H1 (cell line): ENCODE results near the gene COL20A1. TPM values are rescaled to one million over a fixed set of nuclear protein-coding genes. Genes with fewer than 3 reads are reported as not detected.

Experiments
- CTCF ChIA-PET: fragments of 300-600 bp; sonication (Branson Sonifier 250); formaldehyde crosslinking; loops from one replicate; lab custom pipeline; 2021; ENCODE audit not compliant: partially characterized antibody; lab: Charles Lee
- POLR2A ChIA-PET: fragments of 300-600 bp; sonication (Branson Sonifier 250); formaldehyde crosslinking; loops from one replicate; lab custom pipeline; 2021; ENCODE audit warnings: inconsistent platforms; ENCODE audit not compliant: partially characterized antibody; lab: Charles Lee
- DNase-seq, 2 experiments: peaks; one replicate each; pipeline versions ENCODE4 v3.0.0 to v3.0.0-alpha.2; 2010 to 2022; ENCODE audit warnings: low spot score in 2 of 2, low read depth in 1 of 2, mixed read lengths in 1 of 2
- FAIRE-seq: peaks from 2 replicates; lab custom pipeline; 2011; peaks lifted over from hg19 to GRCh38; lab: Jason Lieb, UNC
- H2AFZ ChIP-seq: 2 replicates; pipeline ENCODE4 v1.8.1; 2012; ENCODE audit warnings: low read length, inconsistent platforms
- H2AK5ac ChIP-seq: 2 replicates; pipeline ENCODE4 v1.6.1; 2013; ENCODE audit warnings: low read depth, low read length
- H2BK120ac ChIP-seq: replicated peaks from 2 replicates; pipeline ENCODE3; 2013; ENCODE audit warnings: low read depth, low read length, inconsistent platforms
- H2BK12ac ChIP-seq: 2 replicates; pipeline ENCODE4 v1.6.1; 2013; ENCODE audit warnings: low read depth, low read length
- H2BK15ac ChIP-seq: 2 replicates; pipeline ENCODE4 v1.6.1; 2013; ENCODE audit warnings: low read length
- H2BK20ac ChIP-seq: 2 replicates; pipeline ENCODE4 v1.6.1; 2013; ENCODE audit warnings: low read length
- H2BK5ac ChIP-seq: 2 replicates; pipeline ENCODE4 v1.6.1; 2013; ENCODE audit warnings: low read depth, low read length
- H3K14ac ChIP-seq: 2 replicates; pipeline ENCODE4 v1.6.1; 2013; ENCODE audit warnings: inconsistent platforms; ENCODE audit not compliant: insufficient read length
- H3K18ac ChIP-seq: 2 replicates; pipeline ENCODE4 v1.6.1; 2013; ENCODE audit warnings: low read length; ENCODE audit errors: extremely low read depth
- H3K23ac ChIP-seq: 2 replicates; pipeline ENCODE4 v1.6.1; 2013; ENCODE audit warnings: inconsistent platforms; ENCODE audit not compliant: insufficient read length
- H3K23me2 ChIP-seq: 2 replicates; pipeline ENCODE4 v1.6.1; 2013; ENCODE audit warnings: low read depth, low read length
- H3K27ac ChIP-seq: 2 replicates; pipeline ENCODE4 v1.6.1; 2011; ENCODE audit warnings: low read depth, low read length, inconsistent platforms
- H3K27me3 ChIP-seq, 4 experiments: replicated peaks in 1 of 4; 1 replicate in 1 of 4; 2 replicates in 3 of 4; pipeline versions ENCODE4 v1.6.1 to v1.8.1; 2011 to 2013; ENCODE audit warnings: low read length in 3 of 4, mild to moderate bottlenecking in 3 of 4, inconsistent platforms in 2 of 4, mixed read lengths in 2 of 4, moderate library complexity in 1 of 4; ENCODE audit not compliant: control insufficient read depth in 3 of 4, insufficient read depth in 3 of 4; ENCODE audit errors: extremely low read depth in 1 of 4
- H3K36me3 ChIP-seq, 4 experiments: 2 replicates each; pipeline versions ENCODE4 v1.6.1 to v1.8.1; 2011 to 2013; ENCODE audit warnings: mild to moderate bottlenecking in 4 of 4, low read length in 3 of 4, moderate library complexity in 2 of 4, control low read depth in 1 of 4, inconsistent platforms in 1 of 4; ENCODE audit not compliant: insufficient read depth in 4 of 4, control insufficient read depth in 2 of 4
- H3K4ac ChIP-seq: replicated peaks from 2 replicates; pipeline ENCODE3; 2013; ENCODE audit warnings: low read length, low read depth, mixed read lengths, inconsistent platforms; ENCODE audit not compliant: insufficient read length
- H3K4me1 ChIP-seq, 4 experiments: replicated peaks in 1 of 4; 1 replicate in 1 of 4; 2 replicates in 3 of 4; pipeline versions ENCODE4 v1.6.1 to v1.8.1; 2011 to 2013; ENCODE audit warnings: low read length in 3 of 4, inconsistent platforms in 2 of 4, mixed read lengths in 1 of 4; ENCODE audit not compliant: insufficient read depth in 4 of 4, control insufficient read depth in 3 of 4
- H3K4me2 ChIP-seq, 2 experiments: 2 replicates each; pipeline versions ENCODE4 v1.6.1 to v1.8.1; 2011 to 2013; ENCODE audit warnings: low read depth in 2 of 2, low read length in 2 of 2, control low read depth in 1 of 2, inconsistent platforms in 1 of 2, mild to moderate bottlenecking in 1 of 2; ENCODE audit not compliant: insufficient read depth in 1 of 2
- H3K4me3 ChIP-seq, 4 experiments: fragments of 200-600, 300-600 bp in 1 of 4; sonication (generic), shearing (Covaris generic), sonication (Bioruptor Twin) in 1 of 4; 2 replicates each; pipeline versions ENCODE4 v1.5.1 to v1.8.1; 2011 to 2016; ENCODE audit warnings: low read length in 4 of 4, low read depth in 3 of 4, control low read depth in 2 of 4, inconsistent platforms in 2 of 4, mild to moderate bottlenecking in 2 of 4, mixed read lengths in 1 of 4, moderate library complexity in 1 of 4; ENCODE audit not compliant: insufficient read depth in 2 of 4; ENCODE audit errors: extremely low read depth in 1 of 4
- H3K56ac ChIP-seq: replicated peaks from 2 replicates; pipeline ENCODE3; 2013; ENCODE audit warnings: low read depth, mild to moderate bottlenecking, mixed read lengths, low read length, inconsistent platforms; ENCODE audit not compliant: insufficient read length
- H3K79me1 ChIP-seq: 2 replicates; pipeline ENCODE4 v1.6.1; 2013; ENCODE audit warnings: low read depth, low read length, control low read depth
- H3K79me2 ChIP-seq, 2 experiments: 2 replicates each; pipeline versions ENCODE4 v1.6.1 to v1.8.1; 2012 to 2013; ENCODE audit warnings: low read length in 2 of 2, mild to moderate bottlenecking in 2 of 2, inconsistent platforms in 1 of 2; ENCODE audit not compliant: insufficient read depth in 2 of 2, control insufficient read depth in 1 of 2
- H3K9ac ChIP-seq, 4 experiments: replicated peaks in 1 of 4; 1 replicate in 1 of 4; 2 replicates in 3 of 4; pipeline versions ENCODE4 v1.6.1 to v1.8.1; 2011 to 2013; ENCODE audit warnings: low read depth in 3 of 4, low read length in 3 of 4, control low read depth in 2 of 4, mild to moderate bottlenecking in 2 of 4, moderate library complexity in 2 of 4, inconsistent platforms in 1 of 4; ENCODE audit errors: extremely low read depth in 1 of 4
- H3K9me3 ChIP-seq, 2 experiments: 2 replicates each; pipeline versions ENCODE4 v1.6.1 to v1.8.1; 2012 to 2013; ENCODE audit warnings: mild to moderate bottlenecking in 2 of 2, moderate library complexity in 2 of 2, control low read depth in 1 of 2, inconsistent platforms in 1 of 2, low read depth in 1 of 2, low read length in 1 of 2, mixed read lengths in 1 of 2; ENCODE audit not compliant: insufficient read depth in 2 of 2
- H4K20me1 ChIP-seq, 2 experiments: replicated peaks in 1 of 2; 2 replicates each; pipeline versions ENCODE3 to v1.8.1; 2011 to 2013; ENCODE audit warnings: inconsistent platforms in 2 of 2, low read length in 2 of 2, mild to moderate bottlenecking in 1 of 2; ENCODE audit not compliant: insufficient read depth in 2 of 2, control insufficient read depth in 1 of 2
- H4K5ac ChIP-seq: 2 replicates; pipeline ENCODE4 v1.6.1; 2013; ENCODE audit warnings: low read length, low read depth, mixed read lengths, inconsistent platforms; ENCODE audit not compliant: insufficient read length
- H4K8ac ChIP-seq: 2 replicates; pipeline ENCODE4 v1.8.0; 2013; ENCODE audit warnings: mild to moderate bottlenecking, moderate library complexity, low read length, inconsistent platforms; ENCODE audit not compliant: insufficient read depth; ENCODE audit errors: extremely low read depth
- H4K91ac ChIP-seq: replicated peaks from 2 replicates; pipeline ENCODE3; 2013; ENCODE audit warnings: low read length, mixed read lengths, inconsistent platforms; ENCODE audit not compliant: insufficient read length
- GABPA ChIP-seq: IDR thresholded peaks from 2 replicates; pipeline ENCODE4 v1.6.1; 2011; ENCODE audit warnings: mild to moderate bottlenecking, low read length, moderate library complexity, borderline replicate concordance; ENCODE audit not compliant: insufficient read depth
- WGBS, 2 experiments: shearing (Covaris generic) in 1 of 2; methylation state at CpG; one replicate each; pipeline versions ENCODE4 v1.1.6 to v1.1.7; 2013 to 2015; ENCODE audit warnings: low lambda C conversion rate in 2 of 2, mixed read lengths in 2 of 2, inconsistent platforms in 1 of 2, low coverage in 1 of 2, missing lambda C conversion rate in 1 of 2; ENCODE audit not compliant: insufficient replicate concordance in 2 of 2, insufficient coverage in 1 of 2, insufficient read length in 1 of 2; ENCODE audit errors: extremely low coverage in 1 of 2, missing lambda C conversion rate in 1 of 2; 5-methylcytosine and 5-hydroxymethylcytosine counted together
- polyA plus RNA-seq, 7 experiments: library from polyadenylated mRNA; depleted of rRNA in 3 of 7; stranded (reverse) in 5 of 7; unstranded in 2 of 7; fragments of >200 nt in 5 of 7; fragments of 200-250 nt in 2 of 7; gene quantifications; 1 replicate in 5 of 7; 2 replicates in 1 of 7; 4 replicates in 1 of 7; pipeline versions ENCODE4 v1.2.1 to v1.2.3, GENCODE V29; 2011 to 2013; ENCODE audit warnings: missing spikeins in 2 of 7, mixed read lengths in 2 of 7
- total RNA-seq: library from RNA; stranded (reverse); fragmentation: NEBNext Ultra II Directional; extraction: Animal tissue kit (Norgen Biotek cat#: 25700); gene quantifications from 2 replicates; pipeline ENCODE4 v1.2.1, GENCODE V29; 2021

COL20A1 gene
- total and polyA plus RNA-seq, 2 of the 8 experiments (the other 6 are each of a cell fraction or from before 2014, with no cell fraction given), result 0.19 to 0.21 TPM

DNA sequence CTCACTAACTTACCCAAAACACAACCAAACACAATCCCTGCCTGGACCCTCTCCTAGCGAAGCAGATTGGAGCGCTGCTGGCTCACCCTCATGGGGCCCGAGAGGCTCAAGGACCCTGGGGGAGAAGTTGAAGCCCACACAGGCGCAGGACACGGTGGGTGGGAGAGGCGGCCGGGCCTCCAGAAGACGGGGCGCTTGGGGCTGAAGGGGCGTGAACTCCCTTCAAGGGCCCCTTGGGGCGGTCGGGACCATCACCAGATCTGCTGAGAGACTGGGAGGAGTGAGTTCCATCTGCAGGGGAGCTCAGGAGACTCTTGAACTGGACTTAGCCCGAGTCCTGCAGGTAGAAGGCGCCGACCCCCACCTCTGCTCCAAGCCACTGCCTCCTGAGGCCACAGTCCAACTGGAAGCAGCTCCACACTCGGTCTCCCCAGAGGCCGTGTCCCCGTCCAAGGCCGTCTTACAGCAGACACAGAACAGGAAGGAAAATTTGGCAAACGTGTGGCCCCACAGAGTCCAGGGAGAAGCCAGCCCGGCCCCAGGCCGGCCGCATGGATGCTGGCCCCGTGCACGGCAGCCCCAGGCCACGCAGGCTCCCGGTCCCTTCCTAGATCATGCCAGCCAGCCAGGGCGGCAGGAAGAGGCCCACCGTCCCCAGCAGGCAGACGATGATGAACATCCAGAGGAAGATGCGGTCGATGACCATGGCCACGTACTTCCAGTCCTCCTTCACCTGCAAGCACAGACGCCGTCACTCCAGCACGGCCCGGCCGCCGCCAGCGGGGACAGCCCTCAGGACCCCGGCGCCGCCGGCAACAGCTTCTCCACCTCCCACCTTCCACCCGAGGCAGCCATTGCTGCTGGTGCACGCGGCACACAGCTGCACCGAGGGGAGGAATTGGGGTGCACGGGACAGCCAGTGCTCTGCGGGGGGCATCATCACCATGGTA, 53.4 kb downstream of the COL20A1 start:
- CTCF ChIA-PET, result interaction anchor here (0.8 to 6.5 kb wide), 7 partner anchors 16 to 55 kb away, joined by 3 to 38 read pairs (median 4); no protein-coding TSS in a partner anchor

More for the DNA sequence above, 53.4 kb downstream of the COL20A1 start:
- Histone ChIP-seq H3K4me3 (no peak overlapping the region), H3K79me1 (no peaks in the 10 kb centered on the region), H2BK15ac (no peak overlapping the region), H2AFZ (no peak overlapping the region), H3K14ac (no peak overlapping the region), H2BK12ac (no peak overlapping the region), H4K5ac (no peak overlapping the region), H4K20me1 (peaks cover 0 to 2% of the 10 kb centered on the region in 2 experiments), H2BK20ac (no peak overlapping the region), H3K4me1 (no peaks in the 10 kb centered on the region; a peak in 2 of 7 replicates), H3K56ac (no peak overlapping the region), H3K79me2 (no peaks in the 10 kb centered on the region), H3K23me2 (no peaks in the 10 kb centered on the region), H3K23ac (no peak overlapping the region), H3K4ac (no peak overlapping the region), H4K91ac (no peak overlapping the region), H4K8ac (peak overlapping the region; percentile 21; the same call in 1 of the 2 replicates), H3K36me3 (no peaks in the 10 kb centered on the region), H2BK120ac (no peak overlapping the region), H3K4me2 (no peak overlapping the region), H3K27me3 (no peaks in the 10 kb centered on the region), H3K27ac (no peak overlapping the region), H3K18ac (no peak overlapping the region; the same call in 1 of the 2 replicates), H2BK5ac (no peak overlapping the region), H3K9ac (no peak overlapping the region), H2AK5ac (no peak overlapping the region), H3K9me3 (peaks cover 0 to 8% of the 10 kb centered on the region in 2 experiments; a peak in 2 of 4 replicates)
- POLR2A ChIA-PET, result no interaction called here
- 91% methylated on average over 38 of the region's 50 CpGs; no CpG with 5 or more reads in 1 of the 2 experiments for WGBS, 2 experiments
- DNase-seq, result no peak
- TF ChIP-seq GABPA, result no peak
- FAIRE-seq, result no peak
